Measurements from ENCODE around the gene MEOX1.
A peak's percentile ranks its signal among the peaks of the same experiment; 100 is the strongest.

Gene MEOX1

DNA sequence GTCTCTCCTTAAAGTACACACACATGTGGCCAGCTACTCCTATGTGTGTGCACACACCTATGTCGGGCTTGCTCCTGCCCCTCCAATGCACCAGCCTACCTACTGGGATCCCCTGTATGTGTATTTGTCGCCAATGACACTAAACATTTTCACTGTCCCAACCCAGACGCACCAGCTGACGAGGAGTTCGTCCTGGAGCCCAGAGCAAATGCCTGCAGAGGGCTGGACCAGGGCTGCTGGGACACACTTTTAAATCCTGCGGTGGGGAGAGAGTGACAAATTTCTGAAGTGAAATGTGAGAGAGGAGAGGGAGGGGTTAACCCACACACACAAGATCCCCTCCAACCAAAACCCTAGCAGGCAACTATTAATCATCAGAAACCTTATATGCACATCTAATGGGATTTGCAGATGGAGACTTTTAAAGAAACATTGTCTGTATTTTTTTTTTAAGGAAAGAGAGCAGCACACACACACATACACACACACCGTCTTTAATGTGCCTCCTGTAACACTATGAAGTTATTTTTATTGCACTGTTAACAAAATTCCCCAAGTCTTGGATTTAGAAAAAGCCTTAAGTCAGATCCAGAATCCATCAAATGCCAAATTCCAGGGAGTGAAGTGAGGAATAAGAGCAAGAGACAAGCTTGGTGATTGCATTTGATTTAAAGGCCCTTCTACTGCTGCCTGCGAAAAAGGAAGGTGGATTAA is at the start of gene MEOX1:
Gene MEOX1 (minus strand): TSS at position 224 of the 714 bp plus-strand sequence. CDS start 388 bp downstream, outside the sequence.
- H3K9ac ChIP-seq = no peak within 1 kb of the TSS
- no peaks in the 10 kb centered on the region for H3K9me3 ChIP-seq
- H3K4me1 ChIP-seq = peaks cover 18% of the 10 kb centered on the region
- no peak for TF ChIP-seq Cebpa-rat (IDR thresholded peaks at IDR 0.05)
- peak within 1 kb of the TSS; percentile 31 for H3K4me2 ChIP-seq
- H3K36me3 ChIP-seq = no peaks in the 10 kb centered on the region
- no peak within 1 kb of the TSS for H3K4me3 ChIP-seq
- no peak within 1 kb of the TSS for H3K27ac ChIP-seq
- H4K20me1 ChIP-seq = no peaks in the 10 kb centered on the region
- no peaks in the 10 kb centered on the region for H3K27me3 ChIP-seq

DNA sequence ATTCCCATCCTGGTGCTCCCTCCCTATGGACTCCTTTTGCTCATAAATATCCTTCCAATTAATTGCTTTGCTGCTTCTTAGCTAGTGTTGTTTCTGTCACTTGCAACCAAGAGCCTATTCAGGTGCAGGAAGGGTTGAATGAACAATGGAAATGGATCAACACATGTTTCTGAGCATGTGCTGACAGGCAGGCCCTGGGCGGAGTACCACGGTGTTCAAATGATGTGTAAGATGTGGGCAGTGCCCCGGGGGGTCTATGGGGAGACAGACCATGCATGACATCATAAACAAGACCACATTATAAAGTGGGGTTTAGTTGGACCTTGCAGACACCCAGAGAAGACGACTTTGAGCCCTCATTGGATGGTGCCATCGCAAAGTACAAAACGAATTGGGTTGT is 48.4 kb upstream of the MEOX1 start:
- H3K9ac ChIP-seq = no peak overlapping the region
- H3K27me3 ChIP-seq = peaks cover 40% of the 10 kb centered on the region
- H3K9me3 ChIP-seq = no peaks in the 10 kb centered on the region
- no peaks in the 10 kb centered on the region for H4K20me1 ChIP-seq
- no peak overlapping the region for H3K4me3 ChIP-seq
- peaks cover 14% of the 10 kb centered on the region for H3K4me1 ChIP-seq
- TF ChIP-seq Cebpa-rat (IDR thresholded peaks at IDR 0.05) = no peak
- H3K4me2 ChIP-seq = no peak overlapping the region
- no peak overlapping the region for H3K27ac ChIP-seq
- no peaks in the 10 kb centered on the region for H3K36me3 ChIP-seq

DNA sequence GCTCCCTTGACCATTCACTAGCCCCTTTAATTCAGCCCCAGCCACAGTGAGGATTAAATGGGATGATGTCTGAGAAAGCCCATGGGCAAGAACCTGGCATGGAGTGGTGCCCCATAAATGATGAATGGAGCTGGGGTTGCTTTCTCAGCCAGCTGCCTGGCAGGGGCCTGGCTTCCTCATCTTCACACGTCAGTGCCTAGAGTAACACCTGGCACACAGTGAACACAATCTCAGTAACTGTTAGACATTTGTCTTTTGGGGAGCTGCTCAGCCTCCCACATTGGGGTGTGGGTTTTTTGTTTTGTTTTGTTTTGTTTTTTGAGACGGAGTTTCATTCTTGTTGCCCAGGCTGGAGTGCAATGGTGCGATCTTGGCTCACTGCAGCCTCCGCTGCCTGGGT is 47.5 kb upstream of the MEOX1 start:
- Histone ChIP-seq H4K20me1 (no peaks in the 10 kb centered on the region), H3K27ac (no peak overlapping the region), H3K27me3 (peaks cover 31% of the 10 kb centered on the region), H3K9ac (no peak overlapping the region), H3K4me2 (no peak overlapping the region; the same call in 1 of the 2 replicates), H3K4me3 (no peak overlapping the region), H3K4me1 (peaks cover 13% of the 10 kb centered on the region), H3K36me3 (no peaks in the 10 kb centered on the region), H3K9me3 (no peaks in the 10 kb centered on the region)
- no peak for TF ChIP-seq Cebpa-rat (IDR thresholded peaks at IDR 0.05)

DNA sequence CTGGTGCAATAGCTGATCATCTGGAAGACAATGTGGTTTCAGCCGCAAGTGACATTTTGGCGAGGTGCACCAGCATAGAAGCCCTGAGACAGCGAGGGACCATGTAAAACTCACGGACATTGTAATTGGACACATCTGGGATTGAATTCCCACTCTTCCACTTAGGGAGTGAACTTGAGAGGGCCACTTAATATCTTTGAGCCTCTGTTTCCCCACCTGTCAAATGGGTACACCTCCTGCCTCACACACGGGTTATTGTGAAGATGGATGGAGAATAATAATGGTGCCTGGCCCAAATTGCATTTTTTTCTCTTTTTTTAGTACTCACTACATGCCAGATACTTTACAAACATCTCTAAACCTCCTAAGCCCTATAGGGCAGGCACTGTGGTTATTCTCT is 45.5 kb upstream of the MEOX1 start:
- peaks cover under 1% of the 10 kb centered on the region; the same call in 1 of the 2 replicates for H3K4me1 ChIP-seq
- peaks cover 11% of the 10 kb centered on the region for H3K27me3 ChIP-seq
- no peak overlapping the region for H3K9ac ChIP-seq
- H3K4me2 ChIP-seq = no peak overlapping the region
- no peaks in the 10 kb centered on the region for H4K20me1 ChIP-seq
- H3K27ac ChIP-seq = no peak overlapping the region
- no peaks in the 10 kb centered on the region for H3K36me3 ChIP-seq
- H3K4me3 ChIP-seq = no peak overlapping the region
- no peaks in the 10 kb centered on the region for H3K9me3 ChIP-seq
- no peak for TF ChIP-seq Cebpa-rat (IDR thresholded peaks at IDR 0.05)

DNA sequence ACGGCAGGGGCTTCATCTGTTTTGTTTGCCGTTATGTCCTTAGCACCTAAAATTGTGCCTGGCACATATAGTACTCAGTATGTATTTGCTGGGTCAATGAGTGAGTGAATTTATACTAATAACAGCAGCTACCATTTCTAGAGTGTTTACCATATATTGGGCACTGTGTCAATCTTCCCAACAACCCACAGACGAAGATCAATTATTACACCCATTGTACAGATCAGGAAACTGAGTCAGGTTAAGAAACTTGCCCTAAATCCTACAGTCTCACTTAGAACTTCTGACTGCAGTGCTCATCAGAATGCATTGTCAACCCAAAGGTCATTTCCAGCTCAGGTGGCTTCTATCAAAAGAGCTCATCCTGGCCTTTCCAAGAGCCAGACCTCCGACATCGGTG is 44.5 kb upstream of the MEOX1 start:
- H4K20me1 ChIP-seq = no peaks in the 10 kb centered on the region
- no peaks in the 10 kb centered on the region for H3K9me3 ChIP-seq
- H3K4me2 ChIP-seq = no peak overlapping the region
- no peak overlapping the region for H3K27ac ChIP-seq
- H3K9ac ChIP-seq = no peak overlapping the region
- H3K4me1 ChIP-seq = peaks cover 10% of the 10 kb centered on the region
- no peaks in the 10 kb centered on the region for H3K36me3 ChIP-seq
- peaks cover 2% of the 10 kb centered on the region; the same call in 1 of the 2 replicates for H3K27me3 ChIP-seq
- no peak for TF ChIP-seq Cebpa-rat (IDR thresholded peaks at IDR 0.05)
- no peak overlapping the region for H3K4me3 ChIP-seq

DNA sequence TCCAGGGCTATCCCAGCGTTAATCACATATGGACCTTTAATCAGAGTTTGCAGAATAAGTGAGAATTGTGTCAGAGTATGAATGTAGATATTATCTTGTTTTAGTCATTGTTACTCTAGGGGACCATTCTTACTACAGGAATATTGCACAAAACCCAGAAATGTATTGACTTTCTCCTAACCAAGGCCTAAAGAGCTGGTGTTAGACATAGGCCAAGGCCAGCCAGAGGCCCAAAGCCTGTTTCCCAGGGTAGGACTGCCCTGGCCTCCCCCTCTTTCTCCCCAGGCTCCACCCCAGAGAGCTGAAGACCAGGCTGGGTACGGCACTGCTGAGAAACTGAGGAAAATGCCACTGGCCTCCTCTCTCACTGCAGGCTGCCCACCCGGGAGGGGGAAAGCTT is 41.9 kb upstream of the MEOX1 start:
- Histone ChIP-seq H3K4me1 (peaks cover 17% of the 10 kb centered on the region), H3K36me3 (no peaks in the 10 kb centered on the region), H3K4me3 (no peak overlapping the region), H3K27ac (no peak overlapping the region), H3K27me3 (no peaks in the 10 kb centered on the region), H3K9me3 (no peaks in the 10 kb centered on the region), H4K20me1 (no peaks in the 10 kb centered on the region), H3K4me2 (no peak overlapping the region), H3K9ac (no peak overlapping the region)
- no peak for TF ChIP-seq Cebpa-rat (IDR thresholded peaks at IDR 0.05)

DNA sequence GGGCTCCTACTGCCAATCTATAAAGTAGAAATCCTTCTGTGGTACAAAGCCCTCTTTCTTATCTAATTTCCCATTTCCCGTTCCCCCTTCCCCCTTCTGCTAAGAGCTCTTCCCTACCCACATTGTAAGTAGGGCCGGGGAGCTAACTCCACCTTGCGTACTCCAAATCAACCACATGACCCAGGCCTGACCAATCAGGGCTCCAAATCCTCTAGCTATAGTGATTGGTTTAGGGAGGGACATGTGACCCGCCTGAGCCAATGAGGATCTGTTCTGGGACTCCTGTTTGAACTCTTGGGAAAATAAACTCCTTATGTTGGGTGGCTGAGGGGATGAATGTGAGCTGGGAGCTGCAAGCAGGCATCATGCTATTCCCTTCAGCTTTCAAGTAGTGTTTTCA is 40.9 kb upstream of the MEOX1 start:
- Histone ChIP-seq H3K9me3 (no peaks in the 10 kb centered on the region), H4K20me1 (no peaks in the 10 kb centered on the region), H3K4me2 (no peak overlapping the region), H3K9ac (no peak overlapping the region), H3K4me3 (no peak overlapping the region), H3K27me3 (no peaks in the 10 kb centered on the region), H3K4me1 (peaks cover 17% of the 10 kb centered on the region), H3K27ac (no peak overlapping the region), H3K36me3 (no peaks in the 10 kb centered on the region)
- no peak for TF ChIP-seq Cebpa-rat (IDR thresholded peaks at IDR 0.05)

DNA sequence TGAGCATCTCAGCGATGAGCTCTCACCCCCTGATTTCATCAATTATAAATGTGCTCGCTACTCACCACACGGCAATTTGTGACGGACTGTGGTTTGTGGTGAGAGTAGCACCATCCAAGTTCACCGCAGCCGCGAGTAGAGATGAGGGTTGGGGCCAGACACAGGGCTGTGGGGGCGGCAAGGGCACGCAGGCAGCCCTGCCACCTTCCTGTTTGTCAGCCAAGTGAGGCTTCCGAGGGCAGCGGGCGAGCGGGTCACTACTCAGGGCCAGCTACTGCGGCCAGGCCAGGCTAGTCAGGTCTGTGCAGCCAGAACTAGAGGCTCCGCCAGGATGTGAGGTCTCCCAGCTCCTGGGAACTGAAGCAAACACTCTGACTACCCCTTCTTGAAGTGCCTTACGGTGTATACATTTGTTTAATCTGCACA is 39.6 kb upstream of the MEOX1 start:
- peak overlapping the region; percentile 83 for H3K4me2 ChIP-seq
- H3K27me3 ChIP-seq = no peaks in the 10 kb centered on the region
- no peak for TF ChIP-seq Cebpa-rat (IDR thresholded peaks at IDR 0.05)
- H3K9me3 ChIP-seq = no peaks in the 10 kb centered on the region
- H4K20me1 ChIP-seq = no peaks in the 10 kb centered on the region
- H3K27ac ChIP-seq = no peak overlapping the region
- H3K4me1 ChIP-seq = peaks cover 18% of the 10 kb centered on the region
- no peak overlapping the region for H3K9ac ChIP-seq
- no peak overlapping the region for H3K4me3 ChIP-seq
- H3K36me3 ChIP-seq = no peaks in the 10 kb centered on the region

DNA sequence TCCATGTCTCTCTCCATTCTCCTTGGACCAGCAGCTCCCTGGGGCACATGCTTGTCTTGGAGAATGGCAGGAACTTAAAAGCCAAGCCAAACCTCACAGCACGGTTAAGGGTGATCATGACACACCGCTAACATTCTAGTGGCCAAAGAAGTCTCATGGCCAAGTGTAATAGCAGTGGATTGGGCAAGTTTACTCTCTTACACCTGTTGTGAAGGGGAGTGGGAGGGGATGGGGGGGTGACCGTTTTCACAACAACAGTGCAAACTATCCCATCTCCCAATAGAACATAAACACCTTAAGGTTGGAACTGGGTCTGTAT is 37.7 kb upstream of the MEOX1 start:
- TF ChIP-seq Cebpa-rat (IDR thresholded peaks at IDR 0.05) = no peak
- Histone ChIP-seq H3K9ac (no peak overlapping the region), H3K4me3 (no peak overlapping the region), H3K27me3 (no peaks in the 10 kb centered on the region), H3K27ac (no peak overlapping the region), H4K20me1 (no peaks in the 10 kb centered on the region), H3K36me3 (no peaks in the 10 kb centered on the region), H3K4me1 (peaks cover 21% of the 10 kb centered on the region), H3K4me2 (no peak overlapping the region), H3K9me3 (no peaks in the 10 kb centered on the region)

DNA sequence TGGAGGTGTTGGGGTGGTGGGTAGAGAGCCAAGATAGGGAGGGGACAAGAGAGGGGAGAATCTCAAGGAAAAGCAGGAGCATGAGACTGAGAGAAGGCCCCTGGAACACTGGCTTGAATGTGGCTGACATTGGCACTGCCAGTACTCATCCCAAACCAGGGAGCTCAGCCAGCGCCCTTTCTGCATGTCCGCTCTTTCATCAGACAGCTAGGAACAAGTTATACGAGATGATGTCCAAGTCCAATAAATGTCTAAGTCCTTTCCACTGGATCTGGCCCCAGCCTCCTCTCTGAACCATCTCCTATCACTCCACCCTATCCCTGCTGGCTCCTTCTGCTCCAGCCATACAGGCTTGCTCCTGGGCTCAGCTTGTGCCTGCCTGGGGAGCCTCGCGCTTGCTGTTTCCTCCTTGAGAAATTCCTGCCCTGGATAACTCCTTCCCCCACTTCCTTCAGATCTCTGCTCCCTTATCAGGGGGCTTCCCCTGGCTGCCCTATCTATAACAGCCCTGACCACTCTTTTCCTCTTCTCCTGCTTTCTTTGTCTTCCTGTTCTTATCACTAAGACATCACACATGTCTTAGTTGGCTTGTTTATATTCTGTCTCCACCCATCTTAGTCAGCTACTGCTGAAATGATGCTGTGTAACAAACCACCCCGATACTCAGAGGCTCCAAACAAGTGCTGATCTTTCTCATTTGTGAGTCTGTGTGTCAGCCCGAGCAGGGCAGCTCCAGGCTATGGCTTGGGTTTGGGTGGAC is 37.1 kb upstream of the MEOX1 start:
- H3K4me2 ChIP-seq = no peak overlapping the region
- no peaks in the 10 kb centered on the region for H4K20me1 ChIP-seq
- H3K4me3 ChIP-seq = no peak overlapping the region
- no peaks in the 10 kb centered on the region for H3K36me3 ChIP-seq
- H3K9me3 ChIP-seq = no peaks in the 10 kb centered on the region
- H3K9ac ChIP-seq = no peak overlapping the region
- H3K4me1 ChIP-seq = peaks cover 21% of the 10 kb centered on the region
- H3K27ac ChIP-seq = no peak overlapping the region
- no peaks in the 10 kb centered on the region for H3K27me3 ChIP-seq
- no peak for TF ChIP-seq Cebpa-rat (IDR thresholded peaks at IDR 0.05)

Measured in BLaER1 (cell line).